K562 (cell line): ENCODE measurements around the gene TTC24. TPM values are rescaled to one million over a fixed set of nuclear protein-coding genes. Genes with fewer than 3 reads are reported as not detected.

Experiments used
- ATAC-seq: fragments of 200-7000 bp; cut with Tn5 transposase; 3 replicates; pipeline ENCODE4 v1.9.1; 2020; ENCODE audit warnings: moderate library complexity
- BruUV-seq: library from RNA; stranded (reverse); fragments of 400-500 nt; replicated peaks from 2 replicates; lab custom pipeline; 2021; lab: Mats Ljungman, UMichigan
- CTCF ChIA-PET: fragments of 300-600 bp; formaldehyde crosslinking; extraction: SDS; loops from one replicate; lab custom pipeline; 2021; ENCODE audit warnings: low intra/inter-chr PET ratio; lab: Yijun Ruan, JAX
- POLR2A ChIA-PET: fragments of 300-600, 350-650 bp; sonication (Branson Sonifier 250); formaldehyde crosslinking; extraction: SDS; loops from one replicate; lab custom pipeline; 2021; ENCODE audit warnings: antibody characterized with exemption, inconsistent platforms; lab: Yijun Ruan, JAX
- DNase-seq, 4 experiments: peaks; one replicate each; pipeline versions ENCODE4 v3.0.0 to v3.0.0-alpha.2; 2011 to 2018; ENCODE audit warnings: low spot score in 3 of 4, mixed read lengths in 3 of 4; ENCODE audit errors: extremely low read depth in 1 of 4
- FAIRE-seq: peaks from 2 replicates; lab custom pipeline; 2011; peaks lifted over from hg19 to GRCh38; lab: Jason Lieb, UNC
- H2AFZ ChIP-seq: 2 replicates; pipeline ENCODE4 v1.6.0; 2011; ENCODE audit warnings: low read depth, low read length, control low read depth, inconsistent platforms
- H3K27ac ChIP-seq: fragments of 200-600 bp; 3 replicates; pipeline ENCODE4 v1.8.0; 2011; ENCODE audit warnings: low read depth, mild to moderate bottlenecking, control low read depth, inconsistent platforms, low read length, moderate library complexity, mixed read lengths; ENCODE audit errors: extremely low read depth
- H3K27me3 ChIP-seq, 2 experiments: fragments of 300-600 bp in 1 of 2; 2 replicates in 1 of 2; 3 replicates in 1 of 2; pipeline versions ENCODE4 v1.6.0 to v1.8.0; 2011; ENCODE audit warnings: inconsistent platforms in 2 of 2, low read length in 2 of 2, mild to moderate bottlenecking in 1 of 2, mixed read lengths in 1 of 2, moderate library complexity in 1 of 2; ENCODE audit not compliant: control insufficient read depth in 2 of 2, insufficient read depth in 2 of 2
- H3K36me3 ChIP-seq: fragments of 300-600 bp; 3 replicates; pipeline ENCODE4 v1.8.0; 2011; ENCODE audit warnings: mild to moderate bottlenecking, low read length, inconsistent platforms; ENCODE audit not compliant: control insufficient read depth, insufficient read depth
- H3K4me1 ChIP-seq, 2 experiments: fragments of 200-600 bp in 1 of 2; replicated peaks in 1 of 2; 2 replicates in 1 of 2; 3 replicates in 1 of 2; pipeline versions ENCODE4 v1.5.1 to v1.8.0; 2011; ENCODE audit warnings: inconsistent platforms in 2 of 2, low read length in 2 of 2, mild to moderate bottlenecking in 1 of 2, mixed read lengths in 1 of 2, moderate library complexity in 1 of 2; ENCODE audit not compliant: control insufficient read depth in 2 of 2, insufficient read depth in 2 of 2
- H3K4me2 ChIP-seq: 2 replicates; pipeline ENCODE4 v1.6.1; 2011; ENCODE audit warnings: low read length, control low read depth, inconsistent platforms, mixed read lengths; ENCODE audit not compliant: insufficient read depth
- H3K4me3 ChIP-seq: fragments of 200-600 bp; sonication (generic), shearing (Covaris generic); 2 replicates; pipeline ENCODE4 v1.5.1; 2016; ENCODE audit warnings: control low read depth, inconsistent platforms
- H3K79me2 ChIP-seq: fragments of 200-600 bp; 3 replicates; pipeline ENCODE4 v1.8.0; 2011; ENCODE audit warnings: low read length, inconsistent platforms; ENCODE audit not compliant: control insufficient read depth, insufficient read depth
- H3K9ac ChIP-seq, 2 experiments: 2 replicates each; pipeline versions ENCODE4 v1.6.0 to v1.6.1; 2011; ENCODE audit warnings: low read depth in 2 of 2, low read length in 2 of 2, control low read depth in 1 of 2, inconsistent platforms in 1 of 2, mild to moderate bottlenecking in 1 of 2, mixed read lengths in 1 of 2; ENCODE audit not compliant: insufficient read depth in 1 of 2
- H3K9me1 ChIP-seq: one replicate; pipeline ENCODE4 v1.6.0; 2011; ENCODE audit warnings: inconsistent platforms, mild to moderate bottlenecking, low read length, moderate library complexity; ENCODE audit not compliant: control insufficient read depth, insufficient read depth
- H3K9me3 ChIP-seq: replicated peaks from 2 replicates; pipeline ENCODE4 v1.5.1; 2011; ENCODE audit warnings: low read depth, low read length, inconsistent platforms; ENCODE audit not compliant: control insufficient read depth, insufficient read depth
- H4K20me1 ChIP-seq: replicated peaks from 2 replicates; pipeline ENCODE4 v1.6.1; 2011; ENCODE audit warnings: low read length, inconsistent platforms, mixed read lengths; ENCODE audit not compliant: control insufficient read depth, insufficient read depth
- ATF3 ChIP-seq, 2 experiments: fragments of 450-650 bp in 1 of 2; sonication (generic) in 1 of 2; formaldehyde crosslinking in 1 of 2; IDR thresholded peaks in 1 of 2; conservative IDR thresholded peaks in 1 of 2; 2 replicates each; pipeline versions ENCODE4 v1.6.1 to v1.8.1; 2016 to 2023; ENCODE audit warnings: mild to moderate bottlenecking in 2 of 2, moderate library complexity in 2 of 2, inconsistent platforms in 1 of 2, missing genetic modification reagents in 1 of 2
- CREB1 ChIP-seq, 2 experiments: sonication (generic) in 1 of 2; formaldehyde crosslinking in 1 of 2; IDR thresholded peaks; 2 replicates each; pipeline versions ENCODE4 v1.6.1 to v1.8.0; 2012 to 2022; ENCODE audit warnings: inconsistent platforms in 1 of 2, mild to moderate bottlenecking in 1 of 2, missing genetic modification reagents in 1 of 2, moderate library complexity in 1 of 2
- MIER1 ChIP-seq: fragments of 450-650 bp; IDR thresholded peaks from 2 replicates; pipeline ENCODE4 v1.6.1; 2016; ENCODE audit warnings: antibody characterized with exemption, mild to moderate bottlenecking, low read depth
- SIN3B ChIP-seq: fragments of 450-650 bp; IDR thresholded peaks from 2 replicates; pipeline ENCODE4 v1.6.1; 2017; ENCODE audit warnings: low read depth, mild to moderate bottlenecking, moderate library complexity
- SMARCB1 ChIP-seq: IDR thresholded peaks from 2 replicates; pipeline ENCODE4 v1.6.1; 2011; ENCODE audit warnings: improper control_type of control experiment, low read depth; ENCODE audit not compliant: insufficient read length
- ZNF57 ChIP-seq: fragments of 450-650 bp; formaldehyde crosslinking; IDR thresholded peaks from 2 replicates; pipeline ENCODE4 v1.4.0; 2020; ENCODE audit warnings: mild to moderate bottlenecking, moderate library complexity
- WGBS: fragments of 100-300 bp; shearing (Covaris generic); methylation state at CpG from one replicate; pipeline ENCODE4 v1.1.6; 2016; ENCODE audit warnings: low coverage, mixed read lengths; ENCODE audit not compliant: insufficient coverage; ENCODE audit errors: missing lambda C conversion rate; 5-methylcytosine and 5-hydroxymethylcytosine counted together
- in situ Hi-C: fragments of 300-500 bp; cut with MboI; formaldehyde crosslinking; loops from 4 replicates; pipeline ENCODE4 v1.15.0; 2018; ENCODE audit warnings: inconsistent platforms, mixed read lengths
- intact Hi-C: fragments of 100-400 bp; cut with micrococcal nuclease; formaldehyde crosslinking; loops from 2 replicates; pipeline ENCODE4 v1.14.2; 2022
- polyA plus RNA-seq, 8 experiments: library from polyadenylated mRNA; depleted of rRNA in 4 of 8; stranded (reverse) in 5 of 8; unstranded in 3 of 8; fragments of >200 nt; fragmentation: Nextera tagmentation in 2 of 8; fragmentation: Illumina TruSeq in 1 of 8; extraction: Ambion mirVana in 2 of 8; extraction: Trizol in 1 of 8; gene quantifications; 2 replicates each; pipeline versions ENCODE4 v1.2.1 to v1.2.3, GENCODE V29; 2011 to 2014; ENCODE audit warnings: inconsistent platforms in 1 of 8, missing spikeins in 1 of 8
- total RNA-seq, 7 experiments: library from RNA; depleted of rRNA in 6 of 7; stranded (reverse); fragments of >200 nt in 6 of 7; fragmentation: Illumina TruSeq in 2 of 7; extraction: Trizol in 2 of 7; gene quantifications; 2 replicates each; pipeline versions ENCODE4 v1.2.1 to v1.2.3, GENCODE V29; 2011 to 2021; ENCODE audit warnings: low replicate concordance in 1 of 7
- TF ChIP-seq, protein P1 (sequence below): sonication (generic); formaldehyde crosslinking; IDR thresholded peaks from 2 replicates; pipeline ENCODE4 v1.8.1; 2023; ENCODE audit warnings: mild to moderate bottlenecking, missing genetic modification reagents

TTC24 gene
- total and polyA plus RNA-seq, 9 of the 15 experiments (the other 6 are each of a cell fraction or from before 2014, with no cell fraction given), result not detected

DNA sequence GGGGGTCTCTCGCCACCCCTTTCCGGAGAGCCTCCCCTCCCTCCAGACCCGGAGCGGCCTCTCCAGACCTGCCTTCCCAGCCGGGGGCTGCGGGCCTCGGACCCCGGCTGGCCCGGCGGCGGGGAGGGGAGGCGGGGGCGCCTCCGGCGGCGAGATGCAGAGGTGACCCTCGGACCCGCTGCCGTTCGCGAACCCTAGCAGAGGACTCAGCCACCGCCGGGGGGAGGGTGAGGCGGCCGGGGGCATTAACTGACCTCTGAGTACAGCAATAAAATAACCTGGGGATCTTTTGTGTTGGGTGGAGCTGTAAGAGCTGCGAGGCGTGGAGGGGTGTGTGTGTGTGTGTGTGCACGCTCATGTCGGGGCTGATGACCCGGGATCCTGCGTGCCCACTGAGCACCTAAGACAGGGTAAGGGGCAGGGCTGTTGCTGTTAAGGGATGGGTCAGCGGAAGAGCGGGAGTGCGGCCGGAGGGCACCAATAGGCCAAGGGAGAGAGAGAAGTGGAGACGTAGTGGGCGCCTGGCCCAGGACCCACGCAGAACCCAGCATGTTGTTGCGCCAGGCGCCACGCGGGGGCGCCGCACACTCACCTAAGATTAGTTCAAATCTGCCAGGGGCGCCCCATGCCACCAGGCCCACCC lies 46.0 kb downstream of the TTC24 start (continued):
- TF ChIP-seq CREB1 (IDR thresholded peaks at IDR 0.05) (no peak), CREB1 (CRISPR knock-in tag; IDR thresholded peaks at IDR 0.05) (no peak), MIER1 (0 out of 2 replicates have a peak, but pooled peaks have one; percentile 29), SMARCB1 (no peak)

DNA sequence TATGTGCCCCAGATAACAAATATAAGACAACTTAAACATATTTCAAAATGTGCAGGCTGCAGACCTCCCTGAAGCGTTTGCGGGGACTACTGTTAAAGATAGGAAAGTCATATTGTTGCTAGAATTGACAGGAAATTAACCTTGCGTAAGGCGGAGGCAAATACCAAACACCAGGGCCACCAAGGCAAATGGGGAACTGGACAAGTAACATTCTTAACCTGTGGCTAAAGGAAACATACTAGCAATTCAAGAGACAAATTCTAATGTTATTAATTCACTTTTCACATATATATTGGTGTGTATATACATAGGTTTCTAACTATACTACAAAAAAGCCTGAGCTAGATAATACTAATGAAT lies 46.5 kb downstream of the TTC24 start:
- H3K9ac ChIP-seq, result no peak overlapping the region; a peak in 1 of 4 replicates
- no peaks in the 10 kb centered on the region for H3K79me2 ChIP-seq
- 49% methylated on average over 4 of the region's 4 CpGs for WGBS
- H3K9me3 ChIP-seq, result no peaks in the 10 kb centered on the region
- H3K4me3 ChIP-seq, result no peak overlapping the region
- H4K20me1 ChIP-seq, result peaks cover 4% of the 10 kb centered on the region; the same call in 1 of the 2 replicates
- no TSS peak for BruUV-seq
- in situ Hi-C loops, result no loop called here
- FAIRE-seq (no peak), DNase-seq (no peak)
- peaks cover 3 to 25% of the 10 kb centered on the region in 2 experiments; a peak in 4 of 5 replicates for H3K4me1 ChIP-seq
- 0 out of 2 replicates have a peak, but pooled peaks have one; percentile 14 for TF ChIP-seq SIN3B
- no peak for TF ChIP-seq ZNF57
- TF ChIP-seq ATF3 (IDR thresholded peaks at IDR 0.05), result no peak
- peak; percentile 52; the same call in 1 of the 2 replicates for TF ChIP-seq ATF3 (CRISPR knock-in tag; conservative IDR thresholded peaks at IDR 0.05)
- TF ChIP-seq, protein P1, sequence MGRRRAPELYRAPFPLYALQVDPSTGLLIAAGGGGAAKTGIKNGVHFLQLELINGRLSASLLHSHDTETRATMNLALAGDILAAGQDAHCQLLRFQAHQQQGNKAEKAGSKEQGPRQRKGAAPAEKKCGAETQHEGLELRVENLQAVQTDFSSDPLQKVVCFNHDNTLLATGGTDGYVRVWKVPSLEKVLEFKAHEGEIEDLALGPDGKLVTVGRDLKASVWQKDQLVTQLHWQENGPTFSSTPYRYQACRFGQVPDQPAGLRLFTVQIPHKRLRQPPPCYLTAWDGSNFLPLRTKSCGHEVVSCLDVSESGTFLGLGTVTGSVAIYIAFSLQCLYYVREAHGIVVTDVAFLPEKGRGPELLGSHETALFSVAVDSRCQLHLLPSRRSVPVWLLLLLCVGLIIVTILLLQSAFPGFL, result no peak
- TF ChIP-seq, all 486 proteins: peak for 2
- H3K27ac ChIP-seq, result no peak overlapping the region
- POLR2A ChIA-PET, result no interaction called here
- no peaks in the 10 kb centered on the region for H3K36me3 ChIP-seq
- intact Hi-C loops, result loop anchor here (5.0 kb wide), 1 partner anchor 101 kb away; the partner anchor contains the start of genes ISG20L2 and METTL25B
- CTCF ChIA-PET, result interaction anchor here (0.6 to 4.0 kb wide), 9 partner anchors 26 to 293 kb away, joined by 3 to 58 read pairs (median 4); partner anchors contain the start of genes CRABP2 and NES
- H3K27me3 ChIP-seq, result peaks cover 3 to 4% of the 10 kb centered on the region in 2 experiments; a peak in 3 of 5 replicates
- no peak for ATAC-seq
- H3K4me2 ChIP-seq, result peak overlapping the region; percentile 85; the same call in 1 of the 2 replicates
- H2AFZ ChIP-seq, result no peak overlapping the region
- H3K9me1 ChIP-seq, result no peaks in the 10 kb centered on the region
